ENCODE results near the gene ATP6V1B1. TPM values are rescaled to one million over a fixed set of nuclear protein-coding genes. Genes with fewer than 3 reads are reported as not detected.

ATP6V1B1 gene
- total and polyA plus RNA-seq, 2 of the 13 experiments (the other 11 are each of a cell fraction or from before 2014, with no cell fraction given) = 0.58 to 1.6 TPM

DNA sequence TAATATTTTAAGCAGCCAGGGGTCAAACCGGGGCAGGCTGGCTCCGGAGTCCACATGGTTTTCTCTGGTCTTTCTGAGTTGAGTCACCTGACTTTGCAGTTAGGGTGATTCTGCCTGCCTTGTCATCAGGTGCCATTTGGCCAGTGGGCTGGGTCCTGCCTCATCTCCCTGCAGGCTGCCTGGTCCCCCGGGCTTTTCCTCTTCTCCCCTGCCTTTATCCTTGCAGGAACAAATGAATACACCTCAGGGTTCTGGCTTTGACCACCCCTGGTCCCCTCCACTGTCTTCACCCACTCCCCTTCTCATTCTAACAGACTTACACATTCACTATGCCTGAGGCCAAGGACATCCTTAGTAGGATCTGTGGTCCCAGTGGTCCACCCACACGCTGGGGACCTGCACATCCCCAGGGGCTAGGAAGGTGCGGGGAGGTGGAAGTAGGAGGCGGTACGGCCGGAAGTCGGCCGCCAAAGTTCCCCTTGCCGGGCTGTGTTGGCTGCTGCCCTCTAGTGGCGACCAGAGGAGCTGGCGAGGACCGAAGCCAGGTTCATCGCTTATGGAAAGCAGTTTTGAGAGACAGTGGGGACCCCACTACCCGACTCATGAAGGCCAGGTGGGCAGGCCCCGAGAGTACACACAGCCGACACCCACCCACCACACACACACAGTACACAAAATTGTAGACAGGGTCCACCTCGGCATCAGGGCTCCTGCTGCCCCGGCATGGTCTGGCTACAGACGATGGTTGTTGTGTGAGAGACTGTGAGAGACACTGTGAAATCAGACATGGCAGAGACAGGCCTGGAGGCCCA, 65.3 kb downstream of the ATP6V1B1 start (continued):
- TF ChIP-seq KLF12 (CRISPR knock-in tag; IDR thresholded peaks at IDR 0.05; ENCODE audit: borderline replicate concordance) (no peak), ZNF607 (CRISPR knock-in tag; IDR thresholded peaks at IDR 0.05; ENCODE audit: borderline replicate concordance) (no peak; the same call in 1 of the 2 replicates), RARA (CRISPR knock-in tag; IDR thresholded peaks at IDR 0.05) (peak; percentile 26; the same call in 1 of the 2 replicates), XRCC5 (optimal IDR thresholded peaks at IDR 0.05; ENCODE audit: low read length) (peak; percentile 96), ZXDC (CRISPR knock-in tag; IDR thresholded peaks at IDR 0.05) (no peak), FOXM1 (CRISPR knock-in tag; IDR thresholded peaks at IDR 0.05) (no peak), RORA (CRISPR knock-in tag; IDR thresholded peaks at IDR 0.05) (no peak), E2F2 (CRISPR knock-in tag; IDR thresholded peaks at IDR 0.05; ENCODE audit: borderline replicate concordance) (peak; percentile 69; the same call in 1 of the 2 replicates), ZSCAN25 (CRISPR knock-in tag; IDR thresholded peaks at IDR 0.05) (peak; percentile 35; the same call in 1 of the 2 replicates), ARID5B (CRISPR knock-in tag; IDR thresholded peaks at IDR 0.05) (peak; percentile 44; the same call in 1 of the 2 replicates), ZFY (CRISPR knock-in tag; IDR thresholded peaks at IDR 0.05) (peak; percentile 46; the same call in 1 of the 2 replicates), CENPX (CRISPR knock-in tag; IDR thresholded peaks at IDR 0.05) (no peak), ZNF790 (CRISPR knock-in tag; IDR thresholded peaks at IDR 0.05; ENCODE audit: borderline replicate concordance) (no peak), ZNF777 (CRISPR knock-in tag; IDR thresholded peaks at IDR 0.05) (peak; percentile 51; the same call in 1 of the 2 replicates), TRIM24 (CRISPR knock-in tag; IDR thresholded peaks at IDR 0.05) (no peak), ZNF782 (CRISPR knock-in tag; IDR thresholded peaks at IDR 0.05; ENCODE audit: borderline replicate concordance) (no peak; the same call in 1 of the 2 replicates), ZNF180 (CRISPR knock-in tag; IDR thresholded peaks at IDR 0.05; ENCODE audit: borderline replicate concordance, low read depth) (no peak)
- TF ChIP-seq, protein P1, sequence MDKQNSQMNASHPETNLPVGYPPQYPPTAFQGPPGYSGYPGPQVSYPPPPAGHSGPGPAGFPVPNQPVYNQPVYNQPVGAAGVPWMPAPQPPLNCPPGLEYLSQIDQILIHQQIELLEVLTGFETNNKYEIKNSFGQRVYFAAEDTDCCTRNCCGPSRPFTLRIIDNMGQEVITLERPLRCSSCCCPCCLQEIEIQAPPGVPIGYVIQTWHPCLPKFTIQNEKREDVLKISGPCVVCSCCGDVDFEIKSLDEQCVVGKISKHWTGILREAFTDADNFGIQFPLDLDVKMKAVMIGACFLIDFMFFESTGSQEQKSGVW (CRISPR knock-in tag; IDR thresholded peaks at IDR 0.05; ENCODE audit: borderline replicate concordance) = no peak
- TF ChIP-seq, protein P2, sequence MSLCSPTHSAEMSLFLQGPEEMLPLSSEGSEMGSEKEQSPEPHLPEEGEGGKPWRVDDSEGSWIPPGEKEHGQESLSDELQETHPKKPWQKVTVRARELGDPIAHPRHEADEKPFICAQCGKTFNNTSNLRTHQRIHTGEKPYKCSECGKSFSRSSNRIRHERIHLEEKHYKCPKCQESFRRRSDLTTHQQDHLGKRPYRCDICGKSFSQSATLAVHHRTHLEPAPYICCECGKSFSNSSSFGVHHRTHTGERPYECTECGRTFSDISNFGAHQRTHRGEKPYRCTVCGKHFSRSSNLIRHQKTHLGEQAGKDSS (CRISPR knock-in tag; IDR thresholded peaks at IDR 0.05; ENCODE audit: borderline replicate concordance, low read depth) = 0 out of 2 replicates have a peak, but pooled peaks have one; percentile 52

Measured in HepG2 (cell line).